Activated gamma-delta T cell treated with Interleukin-2 at 50 U/mL for 16 hours (primary cell): Measurements from ENCODE around the gene NBPF1.
"Not testable (repeated sequence)": the region's sequence is repeated elsewhere in the genome, so short reads cannot be mapped to it uniquely, and the experiment has no call there.

Experiments used
- DNase-seq: peaks from one replicate; pipeline ENCODE4 v3.0.0-alpha.2; 2020

The NBPF1 gene

GRCh38 chr1:16605532-16606505 lies 7.5 kb downstream of the NBPF1 start:
- DNase-seq, result no peak

- DNase-seq, result no peak
Measured at GRCh38 chr1:16605213-16605525, 8.2 kb downstream of the NBPF1 start.

DNA sequence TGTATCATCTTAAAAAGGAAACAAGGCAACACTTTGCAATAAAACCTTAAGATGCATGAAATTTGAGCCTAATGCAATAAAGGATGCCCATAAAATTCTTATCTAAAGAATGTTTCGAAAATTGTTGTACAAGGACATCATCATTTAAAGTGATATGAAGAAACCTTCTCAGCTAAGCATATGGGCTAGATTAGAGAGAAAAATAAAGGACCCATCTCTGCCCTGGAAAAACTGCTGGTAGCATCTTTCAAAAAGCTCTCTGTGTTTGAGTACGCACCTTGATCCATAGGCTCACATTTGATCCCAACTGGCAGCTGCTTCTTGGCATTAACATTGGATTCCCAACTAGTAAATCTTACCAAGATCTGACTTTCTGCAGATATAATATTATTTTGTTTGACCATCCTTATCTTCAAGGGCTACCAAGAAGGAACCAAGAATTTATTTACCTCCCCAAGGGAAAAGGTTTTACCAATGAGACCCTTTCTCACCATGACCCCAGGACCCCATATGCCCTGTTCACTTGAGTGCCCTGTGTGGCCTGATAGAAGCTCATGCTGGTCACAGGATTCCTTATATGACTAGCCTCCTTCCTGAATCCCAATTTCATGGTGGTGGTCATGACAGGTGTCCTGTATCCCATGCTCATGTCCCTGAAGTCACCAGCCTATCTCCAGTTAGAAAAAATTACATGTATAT lies 8.7 kb downstream of the NBPF1 start:
- not testable (repeated sequence) for DNase-seq

- not testable (repeated sequence) for DNase-seq
Measured at GRCh38 chr1:16603623-16604022, 9.7 kb downstream of the NBPF1 start.

- DNase-seq, result not testable (repeated sequence)
Measured at GRCh38 chr1:16602336-16603011, 10.9 kb downstream of the NBPF1 start.

GRCh38 chr1:16600855-16601786 lies 12.2 kb downstream of the NBPF1 start:
- not testable (repeated sequence) for DNase-seq

DNA sequence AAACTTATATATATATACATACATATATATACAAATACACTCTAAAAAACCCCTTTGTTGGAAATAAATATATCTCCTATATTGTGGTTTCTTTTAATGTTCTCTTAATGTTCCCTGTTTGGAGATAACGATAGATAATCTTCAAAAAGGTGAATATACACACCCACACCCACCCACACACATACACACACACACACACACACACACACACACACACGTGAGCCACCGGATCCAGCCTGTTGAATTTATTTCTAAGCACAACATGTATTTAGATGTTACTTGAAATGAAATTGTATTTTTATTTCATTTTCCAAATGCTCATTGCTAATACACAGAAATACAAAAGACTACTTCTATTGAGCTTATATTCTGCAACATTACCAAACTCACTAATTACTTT lies 14.0 kb downstream of the NBPF1 start:
- DNase-seq, result not testable (repeated sequence)

- not testable (repeated sequence) for DNase-seq
Measured at GRCh38 chr1:16595216-16595615, 18.1 kb downstream of the NBPF1 start.

- DNase-seq, result not testable (repeated sequence)
Measured at GRCh38 chr1:16591845-16592244, 21.5 kb downstream of the NBPF1 start.

GRCh38 chr1:16588081-16588480 lies 25.3 kb downstream of the NBPF1 start:
- DNase-seq, result not testable (repeated sequence)

- DNase-seq, result not testable (repeated sequence)
Measured at GRCh38 chr1:16587639-16588038, 25.7 kb downstream of the NBPF1 start.

GRCh38 chr1:16565324-16565723 lies 48.0 kb downstream of the NBPF1 start:
- not testable (repeated sequence) for DNase-seq

DNA sequence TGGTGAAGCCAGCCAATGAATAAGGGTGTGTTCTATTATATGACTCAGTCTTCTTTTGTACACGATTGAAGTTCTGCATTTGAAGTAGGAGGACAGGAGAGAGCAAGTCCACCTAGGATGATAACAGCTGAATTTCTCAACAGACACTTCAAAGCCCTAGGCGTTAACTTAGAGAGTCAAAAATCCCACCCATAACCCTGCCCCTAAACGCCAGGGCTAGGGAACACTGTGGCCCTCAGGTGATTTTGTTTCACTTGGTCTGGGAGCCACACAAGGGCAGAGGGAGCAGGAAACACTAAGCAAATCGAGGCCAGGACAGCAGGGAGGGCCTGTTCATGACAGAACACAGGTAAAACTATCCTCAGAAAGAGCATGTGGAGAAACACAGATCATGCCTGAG lies 52.3 kb downstream of the NBPF1 start:
- DNase-seq, result not testable (repeated sequence)

- DNase-seq, result not testable (repeated sequence)
Measured at GRCh38 chr1:16560498-16560897, 52.9 kb downstream of the NBPF1 start.

DNA sequence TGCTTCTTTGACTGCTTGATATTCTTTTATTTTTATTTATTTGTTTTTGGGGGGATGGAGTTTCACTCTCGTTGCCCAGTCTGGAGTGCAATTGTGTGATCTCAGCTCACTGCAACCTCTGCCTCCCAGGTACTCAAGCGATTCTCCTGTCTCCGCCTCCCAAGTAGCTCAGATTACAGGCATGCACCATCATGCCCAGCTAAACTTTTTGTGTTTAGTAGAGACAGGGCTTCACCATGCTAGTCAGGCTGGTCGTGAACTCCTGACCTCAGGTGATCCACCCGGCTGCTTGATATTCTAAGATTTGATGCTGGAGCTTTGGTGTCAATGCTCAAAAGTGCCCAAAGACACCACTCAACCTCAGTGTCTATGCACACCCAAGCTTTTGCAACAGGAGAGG lies 53.7 kb downstream of the NBPF1 start:
- DNase-seq, result not testable (repeated sequence)

DNA sequence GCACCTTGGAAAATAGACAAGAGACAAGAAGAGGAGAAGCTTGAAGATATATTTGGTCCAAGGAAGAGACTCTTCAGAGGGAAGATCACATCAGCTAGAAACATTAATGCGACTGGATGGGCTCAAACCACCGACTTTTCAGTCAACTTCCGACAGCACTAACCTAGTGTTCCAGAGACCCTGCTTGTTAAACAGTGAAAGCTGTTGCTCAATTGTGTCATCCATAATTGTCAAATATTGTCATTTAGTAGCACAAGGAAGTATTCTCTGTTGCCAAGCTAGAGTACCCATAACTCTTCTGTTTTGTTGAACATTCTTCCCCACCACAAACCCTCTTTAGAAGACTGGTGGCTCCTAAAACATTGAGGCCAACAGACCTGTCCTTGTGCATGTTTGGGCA lies 56.3 kb downstream of the NBPF1 start:
- DNase-seq, result not testable (repeated sequence)

DNA sequence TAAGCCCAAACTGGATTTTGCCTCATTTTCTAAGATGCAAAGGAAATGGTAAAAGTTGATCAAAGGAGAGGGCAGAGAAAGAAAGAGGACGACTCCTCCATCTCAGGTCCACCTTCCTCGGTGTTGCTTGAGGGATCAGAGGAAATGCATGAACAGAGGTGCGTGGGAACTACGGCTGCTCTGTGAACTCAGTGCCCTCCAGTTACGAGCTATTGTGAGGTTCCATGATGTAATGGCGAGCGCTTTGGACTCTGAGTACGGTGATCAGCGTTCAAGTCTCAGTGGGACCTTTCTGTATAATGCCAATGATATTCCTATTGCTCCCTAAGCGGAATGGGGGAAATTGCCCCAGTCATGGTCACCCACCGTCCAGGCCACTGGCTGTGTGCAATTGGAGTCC lies 60.1 kb downstream of the NBPF1 start:
- not testable (repeated sequence) for DNase-seq

DNA sequence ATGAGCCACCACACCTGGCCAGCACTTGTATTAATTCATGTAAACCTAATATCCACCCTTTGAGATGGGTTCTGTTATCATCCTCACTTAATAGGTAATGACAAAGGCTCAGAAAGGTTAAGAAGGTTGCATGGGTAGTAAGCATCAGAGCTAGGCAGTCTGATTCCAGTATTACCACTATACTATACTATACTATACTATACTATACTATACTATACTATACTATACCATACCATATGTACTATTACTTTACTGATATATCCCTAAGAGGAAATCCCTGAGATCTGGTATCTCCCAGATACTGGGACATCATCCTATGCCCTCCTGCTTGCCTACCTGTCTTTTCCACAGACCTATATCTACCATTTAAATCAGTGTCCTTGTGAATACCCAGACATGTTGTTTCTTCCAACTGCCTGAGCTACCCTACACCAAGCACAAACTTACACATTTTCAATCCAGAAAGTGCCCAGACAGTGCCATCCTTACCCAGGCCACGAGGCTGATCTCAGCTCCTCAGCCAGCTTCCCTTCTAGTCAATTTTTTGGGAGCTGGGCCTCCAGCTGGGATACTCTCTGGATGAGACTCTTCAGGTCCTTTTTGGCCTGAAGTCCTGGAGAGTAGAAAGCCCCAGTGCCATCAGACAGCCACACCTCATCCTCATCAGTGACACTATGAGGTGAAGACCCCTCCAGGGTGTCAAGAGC lies 63.0 kb downstream of the NBPF1 start:
- DNase-seq, result not testable (repeated sequence)

DNA sequence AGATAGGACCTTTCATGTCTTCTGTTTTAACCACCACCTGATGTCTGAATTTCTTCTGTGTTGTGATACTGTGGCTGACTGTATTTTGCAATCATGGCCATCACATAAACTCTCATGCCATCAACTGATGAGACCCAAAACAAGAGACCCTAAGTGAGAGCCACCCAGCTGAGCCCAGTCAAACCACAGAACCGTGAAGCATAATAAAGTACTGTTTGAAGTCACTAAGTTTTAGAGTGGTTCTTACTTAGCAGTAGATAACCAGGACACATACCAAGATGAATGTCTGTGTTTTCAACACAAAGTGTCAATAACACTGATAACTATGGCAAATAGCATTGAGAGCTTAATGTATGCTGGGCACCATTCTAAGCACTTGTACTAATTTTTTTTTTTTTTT lies 63.8 kb downstream of the NBPF1 start:
- not testable (repeated sequence) for DNase-seq

DNA sequence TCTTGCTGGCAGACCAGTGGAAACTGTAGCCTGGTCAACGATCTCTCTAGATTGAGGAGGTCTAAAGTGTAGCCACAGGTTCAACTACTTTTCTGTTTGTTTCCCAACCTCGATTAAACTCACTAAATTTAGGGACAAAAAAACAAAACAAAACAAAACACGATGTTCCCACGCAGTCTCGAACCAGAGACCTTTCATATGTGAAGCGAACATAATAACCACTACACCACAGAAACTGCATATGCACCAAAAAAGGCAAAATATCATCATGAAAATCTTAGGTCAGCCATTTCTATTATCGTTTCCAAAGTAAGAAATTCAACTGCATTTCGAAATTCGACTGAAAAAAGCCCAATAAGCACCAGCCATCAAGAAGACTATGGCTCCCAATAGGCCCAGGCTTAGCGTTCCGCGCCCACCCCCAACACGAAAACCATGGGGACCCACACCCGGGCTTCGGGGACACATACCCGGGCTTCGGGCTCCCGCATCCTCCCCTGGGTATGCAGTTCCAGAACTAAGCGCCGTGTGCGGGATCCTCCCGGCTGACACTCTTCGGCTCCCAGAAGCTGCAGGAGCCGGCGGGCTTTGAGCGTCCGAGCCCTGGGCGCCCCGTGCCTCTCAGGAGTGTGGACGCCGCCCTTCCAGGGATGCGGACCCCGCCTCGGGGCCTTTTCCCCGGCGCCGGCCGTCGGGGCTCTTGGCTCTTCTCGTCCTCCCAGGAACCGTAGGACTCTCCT lies 65.7 kb downstream of the NBPF1 start:
- not testable (repeated sequence) for DNase-seq

- not testable (repeated sequence) for DNase-seq
Measured at GRCh38 chr1:16545682-16546095, 67.7 kb downstream of the NBPF1 start.
